ENCODE measurements around the gene HSF2BP. TPM values are rescaled to one million over a fixed set of nuclear protein-coding genes. Genes with fewer than 3 reads are reported as not detected.

Gene HSF2BP
- total and polyA plus RNA-seq, 7 donors, result 0.16 to 0.83 (median 0.46) TPM

- no peak for DNase-seq
- Histone ChIP-seq H3K27ac (no peak overlapping the region), H3K27me3 (no peaks in the 10 kb centered on the region), H3K36me3 (peaks cover 9 to 72% (median 28%) of the 10 kb centered on the region in 4 donors), H3K4me1 (no peaks in the 10 kb centered on the region), H3K9me3 (no peaks in the 10 kb centered on the region), H3K4me3 (no peak overlapping the region)
- WGBS, 2 donors, result 95% methylated on average over 27 of the region's 27 CpGs
- TF ChIP-seq EP300 (IDR thresholded peaks at IDR 0.05) (no peak), POLR2A (IDR thresholded peaks at IDR 0.05) (no peak), CTCF (IDR thresholded peaks at IDR 0.05) (no peak), POLR2AphosphoS5 (IDR thresholded peaks at IDR 0.05) (no peak)
- intact Hi-C loops (cut with DNase I), result no loop called here
These were observed 35.3 kb upstream of the HSF2BP start for GRCh38 chr21:43694437-43695079.

- Histone ChIP-seq H3K27ac (no peak overlapping the region), H3K27me3 (no peaks in the 10 kb centered on the region), H3K4me1 (no peaks in the 10 kb centered on the region), H3K9me3 (no peaks in the 10 kb centered on the region), H3K4me3 (no peak overlapping the region), H3K36me3 (peaks cover 9 to 78% (median 34%) of the 10 kb centered on the region in 4 donors)
- WGBS, 2 donors, result 96% methylated on average over 23 of the region's 23 CpGs
- no peak for DNase-seq
- TF ChIP-seq EP300 (IDR thresholded peaks at IDR 0.05) (no peak), POLR2A (IDR thresholded peaks at IDR 0.05) (no peak), CTCF (IDR thresholded peaks at IDR 0.05) (no peak), POLR2AphosphoS5 (IDR thresholded peaks at IDR 0.05) (no peak)
- intact Hi-C loops (cut with DNase I), result no loop called here
These were observed 34.7 kb upstream of the HSF2BP start for GRCh38 chr21:43693981-43694380.

- H3K9me3 ChIP-seq, result no peaks in the 10 kb centered on the region
- H3K27ac ChIP-seq, result no peak overlapping the region
- TF ChIP-seq CTCF (IDR thresholded peaks at IDR 0.05) (no peak), POLR2AphosphoS5 (IDR thresholded peaks at IDR 0.05) (no peak), POLR2A (IDR thresholded peaks at IDR 0.05) (no peak), EP300 (IDR thresholded peaks at IDR 0.05) (no peak)
- no peak overlapping the region for H3K4me3 ChIP-seq
- no peaks in the 10 kb centered on the region for H3K4me1 ChIP-seq
- DNase-seq, result no peak
- no peaks in the 10 kb centered on the region for H3K27me3 ChIP-seq
- peaks cover 10 to 88% (median 42%) of the 10 kb centered on the region in 4 donors for H3K36me3 ChIP-seq
- intact Hi-C loops (cut with DNase I), result no loop called here
- 93 to 97% methylated on average over 8 of the region's 8 CpGs for WGBS, 2 donors
These were observed 33.7 kb upstream of the HSF2BP start for GRCh38 chr21:43692949-43693348.

- DNase-seq, result no peak
- H3K4me1 ChIP-seq, result no peaks in the 10 kb centered on the region
- H3K27me3 ChIP-seq, result no peaks in the 10 kb centered on the region
- no peak for TF ChIP-seq POLR2A (IDR thresholded peaks at IDR 0.05)
- TF ChIP-seq CTCF (IDR thresholded peaks at IDR 0.05), result no peak
- TF ChIP-seq POLR2AphosphoS5 (IDR thresholded peaks at IDR 0.05), result no peak
- TF ChIP-seq EP300 (IDR thresholded peaks at IDR 0.05), result no peak
- peaks cover 19 to 100% (median 54%) of the 10 kb centered on the region in 4 donors for H3K36me3 ChIP-seq
- intact Hi-C loops (cut with DNase I), result no loop called here
- H3K27ac ChIP-seq, result no peak overlapping the region
- 93 to 97% methylated on average over 10 of the region's 10 CpGs for WGBS, 2 donors
- no peak overlapping the region for H3K4me3 ChIP-seq
- no peaks in the 10 kb centered on the region for H3K9me3 ChIP-seq
These were observed 32.5 kb upstream of the HSF2BP start for GRCh38 chr21:43691801-43692200.
